ENCODE measurements around the gene SRP68.
A peak's percentile ranks its signal among the peaks of the same experiment; 100 is the strongest.
"Not testable (repeated sequence)": the region's sequence is repeated elsewhere in the genome, so short reads cannot be mapped to it uniquely, and the experiment has no call there.

SRP68 gene

DNA sequence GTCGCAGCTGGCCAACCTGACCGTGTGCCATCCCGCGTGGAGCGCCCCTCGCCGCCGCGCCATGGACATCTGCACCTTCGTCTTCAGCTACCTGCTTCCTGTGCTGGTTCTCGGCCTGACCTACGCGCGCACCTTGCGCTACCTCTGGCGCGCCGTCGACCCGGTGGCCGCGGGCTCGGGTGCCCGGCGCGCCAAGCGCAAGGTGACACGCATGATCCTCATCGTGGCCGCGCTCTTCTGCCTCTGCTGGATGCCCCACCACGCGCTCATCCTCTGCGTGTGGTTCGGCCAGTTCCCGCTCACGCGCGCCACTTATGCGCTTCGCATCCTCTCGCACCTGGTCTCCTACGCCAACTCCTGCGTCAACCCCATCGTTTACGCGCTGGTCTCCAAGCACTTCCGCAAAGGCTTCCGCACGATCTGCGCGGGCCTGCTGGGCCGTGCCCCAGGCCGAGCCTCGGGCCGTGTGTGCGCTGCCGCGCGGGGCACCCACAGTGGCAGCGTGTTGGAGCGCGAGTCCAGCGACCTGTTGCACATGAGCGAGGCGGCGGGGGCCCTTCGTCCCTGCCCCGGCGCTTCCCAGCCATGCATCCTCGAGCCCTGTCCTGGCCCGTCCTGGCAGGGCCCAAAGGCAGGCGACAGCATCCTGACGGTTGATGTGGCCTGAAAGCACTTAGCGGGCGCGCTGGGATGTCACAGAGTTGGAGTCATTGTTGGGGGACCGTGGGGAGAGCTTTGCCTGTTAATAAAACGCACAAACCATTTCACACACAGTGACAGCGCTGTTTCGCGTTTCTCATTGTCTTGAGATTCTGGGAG is 4.7 kb upstream of the SRP68 start:
- DNase-seq (ENCODE audit: low spot score), result no peak

DNA sequence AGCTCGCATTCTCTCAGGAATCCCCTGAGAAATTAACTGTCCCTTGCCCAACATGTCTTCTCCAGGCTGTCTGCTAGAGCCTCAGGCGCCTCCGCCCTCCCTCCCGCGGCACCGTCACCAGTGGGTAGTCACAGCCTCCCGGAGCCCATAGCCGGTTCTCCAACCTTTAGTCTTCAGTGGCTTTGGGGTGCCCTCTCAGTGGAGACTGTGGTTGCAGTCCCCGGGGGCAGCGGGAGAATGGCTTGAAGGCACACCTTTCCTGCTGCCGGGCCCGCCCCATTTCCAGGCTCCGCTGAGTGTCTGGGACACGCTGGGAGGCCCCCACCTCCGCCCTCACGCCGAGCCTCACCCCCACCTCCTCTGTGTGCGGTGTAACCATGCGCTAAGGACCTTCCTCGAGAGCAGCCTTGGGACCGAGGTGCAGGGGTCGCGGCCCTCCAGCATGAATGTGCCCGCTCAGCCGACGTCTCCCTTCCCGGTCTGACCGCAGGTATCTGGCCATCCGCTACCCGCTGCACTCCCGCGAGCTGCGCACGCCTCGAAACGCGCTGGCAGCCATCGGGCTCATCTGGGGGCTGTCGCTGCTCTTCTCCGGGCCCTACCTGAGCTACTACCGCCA is 3.9 kb upstream of the SRP68 start:
- DNase-seq (ENCODE audit: low spot score), result no peak

DNA sequence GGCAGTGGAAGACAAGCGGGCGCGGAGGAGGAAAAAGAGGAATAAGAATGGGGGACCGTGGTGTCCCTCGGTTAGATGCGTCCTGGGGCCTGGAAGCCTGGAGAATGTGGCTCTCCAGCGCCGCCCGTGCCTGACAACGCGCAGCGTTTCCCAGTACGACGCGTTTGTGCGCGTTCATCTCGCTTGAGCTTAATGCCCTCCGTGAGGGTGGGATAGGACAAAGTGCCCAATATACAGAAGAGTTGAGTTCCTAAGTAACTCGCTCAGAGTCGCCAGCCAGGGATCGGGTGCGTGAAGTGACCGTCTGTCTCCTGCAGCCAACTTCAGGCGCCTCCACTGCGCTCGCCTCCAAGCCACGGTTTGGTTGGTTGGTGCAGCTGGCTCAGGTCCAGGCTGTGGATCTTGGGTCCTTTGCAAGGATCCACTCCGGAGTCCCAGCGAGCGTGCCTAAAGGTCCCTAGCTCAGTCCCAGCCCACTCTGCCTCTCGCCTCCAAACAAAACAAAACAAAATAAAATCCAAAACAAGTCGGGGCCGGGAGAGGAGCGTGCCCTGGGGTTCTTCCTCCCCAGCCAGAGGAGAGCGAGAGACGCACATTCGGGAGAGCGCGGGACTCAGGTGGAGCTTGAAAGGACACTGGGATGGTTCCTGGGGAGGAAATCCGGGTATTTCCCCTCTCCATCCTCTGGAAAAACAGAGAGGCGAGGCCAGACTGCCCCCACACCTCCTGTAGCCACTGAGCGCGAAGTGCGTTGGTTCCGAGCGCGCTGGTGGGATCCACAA is 3.2 kb upstream of the SRP68 start:
- peak; percentile 33 for DNase-seq (ENCODE audit: low spot score)

DNA sequence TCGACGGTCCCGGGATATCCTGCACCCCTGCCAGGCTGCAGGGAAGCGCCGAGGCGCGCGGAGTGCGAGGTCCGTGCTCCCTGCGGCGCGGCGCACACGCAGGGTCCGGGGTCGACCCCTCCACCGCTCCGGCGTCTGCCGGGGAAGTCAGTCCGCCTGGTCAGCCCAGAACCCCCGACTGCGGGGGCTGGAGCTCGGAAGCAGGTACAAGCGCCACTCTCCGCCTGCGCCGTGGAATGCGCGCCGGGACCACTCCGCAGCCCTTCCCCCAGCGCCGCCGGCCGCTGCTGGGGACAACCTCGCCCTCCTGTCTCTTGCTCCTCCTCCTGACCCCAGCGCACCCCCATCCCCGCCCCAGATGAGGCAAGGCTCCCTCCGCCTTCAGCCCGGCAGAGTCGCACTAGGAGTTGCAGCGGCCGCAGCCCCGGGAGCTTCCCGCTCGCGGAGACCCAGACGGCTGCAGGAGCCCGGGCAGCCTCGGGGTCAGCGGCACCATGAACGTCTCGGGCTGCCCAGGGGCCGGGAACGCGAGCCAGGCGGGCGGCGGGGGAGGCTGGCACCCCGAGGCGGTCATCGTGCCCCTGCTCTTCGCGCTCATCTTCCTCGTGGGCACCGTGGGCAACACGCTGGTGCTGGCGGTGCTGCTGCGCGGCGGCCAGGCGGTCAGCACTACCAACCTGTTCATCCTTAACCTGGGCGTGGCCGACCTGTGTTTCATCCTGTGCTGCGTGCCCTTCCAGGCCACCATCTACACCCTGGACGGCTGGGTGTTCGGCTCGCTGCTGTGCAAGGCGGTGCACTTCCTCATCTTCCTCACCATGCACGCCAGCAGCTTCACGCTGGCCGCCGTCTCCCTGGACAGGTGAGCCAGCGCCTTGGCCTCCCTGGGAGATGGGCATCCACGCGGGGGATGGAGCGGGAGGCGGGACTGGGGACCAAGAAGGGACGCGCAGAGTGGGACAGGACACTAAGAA is 2.4 kb upstream of the SRP68 start, which contains the start of gene GALR2:
GALR2 (plus strand) TSS at position 392 of the 974 bp plus-strand sequence; CDS start at position 495, 103 bp downstream.
- no peak for DNase-seq (ENCODE audit: low spot score)

DNA sequence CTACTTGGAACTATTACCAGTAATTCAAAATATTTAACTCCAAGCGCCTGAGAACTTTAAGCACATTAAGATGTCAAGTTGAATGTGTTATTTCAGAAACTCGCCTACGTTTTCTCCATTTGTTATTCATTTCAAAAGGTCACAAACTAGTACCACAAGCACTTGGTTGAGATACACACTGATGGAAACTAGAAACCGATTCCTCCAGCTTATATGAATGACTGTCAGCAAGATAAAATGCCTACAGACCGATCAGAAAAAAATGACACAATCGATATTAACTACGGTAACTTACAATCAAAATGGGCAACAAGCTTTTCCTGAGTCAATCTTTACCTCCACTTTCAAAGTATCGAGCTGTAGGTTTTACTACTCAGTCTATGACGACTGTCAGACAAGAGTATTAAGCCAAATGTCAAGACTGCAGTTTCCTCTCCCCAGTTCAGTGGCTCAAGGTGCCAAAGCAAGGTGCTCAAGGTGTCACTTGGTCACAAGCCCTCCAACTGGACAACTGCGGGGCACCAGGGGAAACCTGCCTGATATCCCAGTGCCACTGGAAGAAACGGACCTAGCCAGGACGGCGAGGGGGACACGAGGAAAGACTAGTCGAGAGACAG is 678 bp downstream of the SRP68 start:
- DNase-seq (ENCODE audit: low spot score), result no peak

DNA sequence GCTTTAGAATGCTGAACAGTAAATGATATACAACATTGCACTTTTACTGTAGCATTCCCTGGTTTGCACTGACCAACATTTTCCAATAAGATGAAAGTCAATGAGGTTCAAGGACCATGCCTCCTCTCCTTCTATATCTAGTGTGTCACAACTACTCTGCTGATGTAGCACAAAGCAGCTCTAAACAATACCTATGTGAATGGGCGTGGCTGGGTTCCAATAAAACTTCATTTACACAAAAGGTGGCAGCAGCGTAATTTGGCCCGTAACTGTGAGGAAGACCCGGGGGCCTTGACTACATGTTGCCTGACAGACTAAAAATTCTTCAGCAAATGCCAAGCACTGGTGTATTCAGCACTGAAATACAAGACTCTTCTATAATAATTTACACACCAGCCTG is 6.5 kb downstream of the SRP68 start:
- DNase-seq (ENCODE audit: low spot score), result no peak

DNA sequence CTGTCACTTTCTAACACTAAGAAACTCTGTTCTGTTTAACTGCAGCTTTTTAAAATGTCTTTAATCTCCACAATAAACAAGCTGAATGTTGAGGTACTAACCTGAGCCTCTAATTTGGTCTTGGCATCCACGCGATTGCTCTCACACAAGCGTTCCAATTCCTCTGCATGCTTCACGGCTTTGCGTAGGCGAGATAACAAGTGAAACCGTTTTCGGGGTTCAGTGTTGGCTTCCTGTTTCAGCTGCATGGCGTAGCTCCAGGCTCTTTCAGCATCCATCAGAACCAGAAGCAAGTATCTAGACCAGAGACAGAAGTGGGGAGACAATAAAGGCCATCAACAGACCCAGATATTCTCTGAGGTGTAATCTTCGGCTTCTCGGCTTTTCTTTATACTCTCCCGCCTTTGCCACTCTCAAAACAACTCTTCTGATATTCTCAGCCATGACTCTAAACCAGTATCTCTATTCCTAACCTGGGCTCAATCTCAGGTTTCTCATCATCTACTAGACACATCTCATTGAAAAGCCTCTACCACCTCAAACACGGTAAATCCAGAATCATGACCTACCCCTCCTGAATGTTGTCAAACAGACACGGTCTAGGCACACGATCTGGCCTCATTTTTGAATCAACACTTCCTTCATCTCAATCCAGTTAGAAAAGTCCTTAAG is 8.3 kb downstream of the SRP68 start:
- DNase-seq (ENCODE audit: low spot score), result no peak

DNA sequence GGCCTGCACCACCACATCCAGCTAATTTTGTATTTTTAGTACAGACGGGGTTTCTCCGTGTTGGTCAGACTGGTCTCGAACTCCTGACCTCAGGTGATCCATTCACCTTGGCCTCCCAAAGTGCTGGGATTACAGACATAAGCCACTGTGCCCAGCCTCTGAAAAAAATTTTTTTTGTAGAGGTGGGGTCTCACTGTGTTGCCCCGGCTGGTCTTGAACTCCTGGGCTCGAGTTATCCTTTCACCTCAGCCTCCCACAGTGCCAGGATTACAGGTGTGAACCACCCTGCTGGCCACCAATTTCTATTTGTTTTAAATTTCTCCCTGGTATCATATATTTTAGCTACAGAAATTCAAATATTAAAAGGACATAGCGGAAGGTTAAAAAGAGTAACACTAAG is 14.1 kb downstream of the SRP68 start:
- DNase-seq (ENCODE audit: low spot score), result not testable (repeated sequence)

DNA sequence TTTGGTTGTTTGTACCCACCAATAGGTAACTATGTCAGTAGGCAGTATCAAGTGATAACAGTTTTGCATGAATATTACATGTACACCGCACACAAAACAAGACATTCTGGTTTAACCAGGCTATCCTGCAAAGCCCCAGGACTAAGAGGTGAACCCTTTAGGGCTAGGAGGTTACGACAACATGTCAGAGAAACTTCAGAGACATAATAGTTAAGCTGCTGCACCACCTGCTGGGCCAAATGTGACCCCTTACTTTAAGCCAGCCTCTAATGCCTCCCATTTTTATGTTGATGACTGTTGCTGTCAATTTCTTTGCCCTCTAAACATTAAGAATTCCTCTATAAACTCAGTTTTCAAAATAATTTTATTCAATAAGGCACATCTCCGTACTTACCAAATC is 15.4 kb downstream of the SRP68 start:
- DNase-seq (ENCODE audit: low spot score), result no peak

DNA sequence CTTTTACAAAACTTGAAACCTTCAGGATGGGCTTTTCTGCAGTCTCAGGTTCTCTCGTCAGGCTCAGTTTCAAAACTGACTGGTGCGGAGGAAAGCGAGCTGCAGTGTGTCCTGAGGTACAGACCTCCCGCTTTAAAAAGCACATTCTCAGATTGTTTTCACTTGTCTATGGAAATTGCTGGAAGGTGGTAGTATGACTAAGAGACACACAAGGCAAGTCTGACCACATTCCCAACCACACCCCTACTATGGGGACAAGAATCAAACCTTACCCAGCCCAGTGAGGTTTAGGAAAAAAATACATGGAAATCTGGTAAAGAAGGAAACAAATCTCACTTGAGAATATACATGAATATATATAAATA is 18.2 kb downstream of the SRP68 start:
- peak; percentile 57 for DNase-seq (ENCODE audit: low spot score)

DNA sequence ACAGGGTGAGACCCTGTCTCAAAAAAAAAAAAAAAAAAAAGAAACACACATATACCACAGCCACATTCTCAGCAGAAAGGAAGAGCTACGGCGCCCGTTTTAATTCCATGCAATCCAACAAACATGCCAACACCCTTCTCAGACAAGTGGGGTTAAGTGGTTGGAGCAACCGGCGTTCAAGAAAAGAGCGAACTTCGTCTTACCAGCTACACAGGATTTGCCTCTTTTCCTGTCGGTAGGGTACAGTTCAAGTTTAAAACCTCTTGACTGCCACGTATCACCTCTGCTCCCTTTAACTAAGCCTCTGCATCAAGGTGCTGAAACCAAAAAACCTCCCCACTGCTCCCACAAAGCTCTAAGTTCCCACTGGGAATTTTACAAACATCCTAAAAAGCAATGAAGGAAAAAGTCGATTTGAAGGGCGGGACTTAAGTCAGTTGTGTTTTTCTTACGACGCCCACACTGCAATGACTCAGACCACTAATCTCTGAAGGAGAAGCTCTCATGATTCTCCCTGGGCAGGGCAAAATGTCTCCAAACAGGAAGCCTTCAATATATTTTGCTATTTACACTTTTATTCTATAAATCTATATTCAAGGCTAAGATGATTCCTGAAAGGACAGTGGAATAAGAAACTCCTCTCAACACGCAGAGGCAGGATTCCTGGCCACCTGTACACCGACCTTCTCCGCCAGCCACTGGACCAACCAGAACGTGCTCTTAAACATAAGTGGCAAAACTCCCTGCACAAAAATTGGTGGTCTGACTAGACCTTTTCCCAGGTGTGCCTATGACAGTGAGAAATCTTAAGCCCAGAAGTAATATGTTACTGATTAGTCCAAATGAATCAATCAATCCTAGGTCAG is 18.8 kb downstream of the SRP68 start:
- no peak for DNase-seq (ENCODE audit: low spot score)

DNA sequence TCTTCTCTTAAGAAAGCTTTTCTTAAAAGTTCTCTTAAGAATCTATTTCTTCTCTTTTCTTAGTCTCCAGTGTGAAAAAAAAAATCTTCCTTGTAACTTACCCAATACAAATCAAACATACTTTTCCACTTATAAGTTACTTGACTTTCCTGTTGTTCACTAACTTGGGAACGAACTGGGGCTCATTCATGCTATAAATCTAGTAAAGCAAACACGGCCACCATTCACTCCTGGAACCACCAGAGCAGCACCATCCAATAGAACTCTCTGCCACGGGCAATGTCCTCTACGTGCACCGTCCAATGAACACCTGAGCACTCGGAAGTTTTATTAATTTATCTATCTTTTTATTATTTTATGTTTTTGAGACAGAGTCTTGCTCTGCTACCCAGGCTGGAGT is 20.8 kb downstream of the SRP68 start:
- DNase-seq (ENCODE audit: low spot score), result no peak

DNA sequence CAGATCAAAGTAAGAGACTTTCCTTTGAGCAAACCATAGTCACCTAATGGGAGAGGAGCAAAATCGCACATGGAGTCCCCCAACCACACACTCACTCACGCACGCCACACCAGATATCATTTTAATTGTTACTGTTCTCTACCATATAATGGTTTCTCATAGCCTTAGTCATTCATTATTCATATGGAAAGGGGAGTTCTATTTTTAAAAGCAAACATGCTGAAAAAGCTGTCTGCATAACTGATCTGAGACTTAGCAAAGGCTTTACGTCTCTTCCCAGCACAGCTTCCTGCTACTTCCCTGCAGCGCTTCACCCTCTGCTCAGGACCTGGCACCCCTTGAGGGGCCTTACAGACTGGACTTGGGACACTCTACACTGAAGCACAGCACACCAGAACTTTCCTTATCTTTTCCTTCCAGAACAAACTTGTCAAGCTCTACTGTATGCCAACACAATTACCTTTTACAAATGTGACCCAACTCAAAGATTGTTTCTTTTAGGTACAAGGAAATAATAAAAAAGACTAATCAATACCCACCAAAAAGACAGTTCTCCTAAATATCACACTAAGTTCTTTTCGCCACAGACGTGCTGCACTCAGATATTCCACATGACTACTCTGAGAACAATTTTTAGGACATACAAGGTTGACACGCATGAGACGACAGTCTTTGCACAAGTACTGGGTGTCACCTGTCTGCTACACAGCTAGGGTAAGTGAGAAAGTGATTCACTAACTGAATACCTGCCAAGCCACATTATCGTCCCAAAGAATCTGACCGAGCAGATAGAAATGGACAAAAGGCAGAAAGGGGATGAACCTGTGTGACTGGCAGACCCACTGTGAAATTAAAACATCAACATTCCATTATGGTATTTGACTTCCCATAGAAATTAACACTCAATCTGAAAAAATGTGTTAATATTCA is 21.5 kb downstream of the SRP68 start:
- DNase-seq (ENCODE audit: low spot score), result no peak

DNA sequence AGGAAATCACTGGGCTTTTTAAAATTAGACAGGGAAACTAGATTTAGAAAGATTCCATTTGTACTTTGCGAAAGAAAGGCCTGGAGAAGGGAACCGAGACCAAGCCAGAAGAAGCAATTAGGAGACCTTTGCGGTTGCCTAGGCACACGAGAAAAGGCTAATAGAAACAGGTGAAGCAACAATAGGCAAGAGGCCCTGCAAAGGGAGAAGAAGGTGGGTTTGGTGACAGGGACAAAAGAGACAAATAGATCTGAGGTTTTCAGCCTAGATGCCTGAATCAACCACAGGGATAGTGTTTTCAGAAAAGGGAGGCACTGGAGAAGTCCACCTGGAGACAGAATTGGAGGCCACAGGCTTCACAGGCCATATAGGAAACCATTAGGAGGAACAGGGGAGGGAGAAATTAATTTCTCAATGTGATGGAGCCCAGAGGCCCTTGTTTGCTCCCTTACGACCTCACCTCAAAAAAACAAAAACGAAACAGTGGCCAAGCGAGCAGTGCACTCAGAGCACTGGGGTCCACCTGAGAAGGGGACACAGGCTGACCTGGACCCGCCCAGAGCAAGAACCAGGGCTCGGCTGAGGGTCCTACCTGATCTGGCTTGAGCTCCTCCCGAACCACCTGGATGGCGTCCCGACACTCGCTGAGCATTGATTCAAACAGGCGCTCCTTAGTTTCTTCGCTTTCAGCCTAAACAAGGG is 22.3 kb downstream of the SRP68 start:
- no peak for DNase-seq (ENCODE audit: low spot score)

DNA sequence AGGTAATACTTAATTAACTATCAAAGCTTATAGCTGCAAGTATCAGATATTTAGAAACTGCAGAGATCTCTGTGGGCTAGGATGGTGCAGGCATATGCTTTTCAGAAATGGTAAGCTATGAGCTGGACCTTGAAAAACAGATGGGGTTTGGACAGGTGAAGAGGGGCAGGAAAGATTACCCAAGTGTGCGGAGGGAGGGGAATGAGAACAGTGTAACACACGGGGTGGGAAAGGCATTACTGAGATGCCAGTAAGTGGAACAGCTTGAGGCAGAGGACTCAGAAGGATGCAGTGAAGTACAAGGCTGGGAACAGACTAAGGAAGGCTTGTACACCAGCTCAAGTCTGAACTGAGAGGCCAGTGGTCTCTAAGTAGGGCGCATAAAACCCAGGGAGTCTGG is 23.1 kb downstream of the SRP68 start:
- no peak for DNase-seq (ENCODE audit: low spot score)

DNA sequence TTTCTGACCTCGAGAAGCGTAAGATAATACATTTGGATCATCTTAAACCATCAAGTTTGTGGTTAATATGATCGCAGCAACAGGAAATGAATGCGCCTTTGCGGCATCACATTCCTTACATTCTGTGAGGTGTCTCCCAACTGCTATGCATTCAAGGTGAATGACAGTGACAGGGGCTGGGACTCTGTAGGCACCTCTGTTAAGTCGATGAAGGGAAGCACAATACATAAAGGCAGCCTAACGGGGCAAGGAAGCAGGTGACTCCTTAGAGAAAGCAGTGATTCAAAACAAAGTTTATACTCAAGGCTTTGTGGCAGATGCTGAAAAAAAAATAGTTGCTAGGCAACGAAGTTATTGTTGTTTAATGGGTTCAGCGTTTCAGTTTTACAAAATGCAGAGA is 23.6 kb downstream of the SRP68 start:
- DNase-seq (ENCODE audit: low spot score), result no peak

DNA sequence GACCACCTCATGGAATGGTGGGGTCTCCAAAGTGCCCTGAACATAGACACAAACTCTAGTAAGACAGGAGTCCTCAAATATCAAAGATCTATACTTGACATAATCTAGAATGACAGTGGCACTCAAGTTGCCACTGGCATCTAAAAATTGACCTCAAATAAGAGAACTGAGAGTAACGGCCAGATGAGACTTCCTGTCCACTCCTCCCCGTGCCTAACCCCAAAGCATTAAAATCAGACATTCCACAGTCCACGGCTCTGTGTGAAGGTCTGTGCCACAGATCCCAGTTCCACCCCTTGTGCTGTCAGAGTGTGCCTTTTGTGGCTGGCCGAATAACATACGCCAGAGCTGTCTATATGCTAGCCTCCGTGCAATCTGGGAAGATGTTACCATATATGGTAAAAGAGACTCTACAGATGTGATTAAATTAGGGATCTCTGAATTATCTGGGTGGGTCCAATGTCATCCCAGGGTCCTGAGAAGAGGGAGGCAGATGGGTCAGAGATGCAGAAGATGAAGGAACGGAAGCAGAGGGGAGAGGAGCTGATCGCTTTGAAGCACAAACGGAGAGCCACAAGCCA is 24.2 kb downstream of the SRP68 start:
- DNase-seq (ENCODE audit: low spot score), result no peak

DNA sequence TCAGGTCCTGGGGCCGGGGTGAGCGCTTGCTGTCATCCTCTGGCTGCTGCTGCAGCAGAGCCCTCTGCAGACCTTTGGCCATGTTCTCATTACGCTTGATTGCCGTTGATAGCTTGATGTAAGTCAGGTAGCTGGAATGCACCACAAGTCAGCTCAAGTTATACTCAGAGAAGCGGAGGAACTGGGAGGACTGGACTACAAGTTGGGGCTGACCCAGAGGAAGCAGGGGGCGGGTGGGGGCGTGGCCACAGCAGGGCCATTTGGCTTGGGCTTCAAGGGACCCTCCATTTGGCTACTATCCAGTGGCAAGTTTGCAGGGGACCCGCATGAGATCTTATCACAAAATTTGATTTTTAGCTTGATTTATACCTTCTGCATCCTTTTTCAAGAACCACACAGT is 26.3 kb downstream of the SRP68 start:
- no peak for DNase-seq (ENCODE audit: low spot score)

All from AG20443 (cell line).